ENCODE data around the gene BACE2. TPM values are rescaled to one million over a fixed set of nuclear protein-coding genes. Genes with fewer than 3 reads are reported as not detected.

BACE2 gene
- total RNA-seq, 1 experiment from 2014 or later, result 40.8 TPM

DNA sequence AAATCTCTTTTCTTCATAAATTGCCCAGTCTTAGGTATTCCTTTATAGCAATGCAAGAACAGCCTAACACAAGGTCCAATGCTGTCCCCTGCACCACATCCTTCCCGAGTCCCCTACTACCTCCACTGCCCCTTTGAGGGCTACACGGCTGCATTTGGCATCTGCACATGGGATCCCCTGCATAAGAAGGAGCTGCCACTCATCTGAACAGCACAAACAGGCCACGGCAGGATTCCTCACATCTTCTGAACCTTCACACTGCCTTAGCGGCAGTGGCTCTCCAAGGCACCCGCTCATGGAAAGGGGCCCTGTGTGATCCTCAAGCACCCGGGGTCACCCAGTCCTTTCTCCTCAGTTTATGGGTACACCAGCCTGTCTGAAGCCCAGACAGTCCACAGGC, 29.2 kb upstream of the BACE2 start:
- Histone ChIP-seq H4K20me1 (ENCODE audit: insufficient read depth) (no peaks in the 10 kb centered on the region), H3K9me2 (ENCODE audit: insufficient read depth) (no peaks in the 10 kb centered on the region), H3F3A (ENCODE audit: insufficient read depth, low read depth) (no peaks in the 10 kb centered on the region), H3K4me1 (replicated peaks; ENCODE audit: insufficient read depth) (no peaks in the 10 kb centered on the region), H3K27me3 (ENCODE audit: insufficient read depth, low read depth) (no peaks in the 10 kb centered on the region), H3K36me3 (ENCODE audit: low read depth) (no peaks in the 10 kb centered on the region), H3K27ac (no peak overlapping the region), H3K4me3 (no peak overlapping the region), H3K4me2 (no peak overlapping the region), H2AFZ (no peak overlapping the region), H3K79me2 (ENCODE audit: low read depth) (no peaks in the 10 kb centered on the region), H3K9me3 (ENCODE audit: insufficient read depth, low read depth) (no peaks in the 10 kb centered on the region)
- no peak for TF ChIP-seq EZH2 (IDR thresholded peaks at IDR 0.05; ENCODE audit: low read depth)
- TF ChIP-seq CTCF (conservative IDR thresholded peaks at IDR 0.05), result no peak
- ChIA-PET CTCF (no interaction called here), POLR2A (ENCODE audit: unreplicated experiment) (no interaction called here)
- no peak for DNase-seq
- intact Hi-C loops (cut with micrococcal nuclease; ENCODE audit: unreplicated experiment), result no loop called here
- no TSS peak for BruUV-seq (replicated peaks)

DNA sequence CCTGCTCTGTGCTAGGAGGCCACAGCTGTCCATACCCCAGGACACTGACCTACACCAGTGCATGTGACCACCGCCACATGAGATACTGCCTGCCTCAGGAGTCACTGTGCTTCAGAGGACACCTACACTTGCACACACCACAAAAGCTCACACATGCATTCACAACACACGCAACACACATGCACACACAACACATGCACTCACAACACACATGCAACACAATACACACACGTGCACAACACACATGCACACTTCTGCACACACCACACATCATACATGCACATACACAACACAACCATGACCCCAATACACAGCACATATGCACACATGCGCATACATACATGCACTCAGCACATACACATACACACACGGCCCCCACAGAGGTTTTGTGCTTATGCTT, 28.7 kb upstream of the BACE2 start:
- Histone ChIP-seq H3K9me3 (ENCODE audit: insufficient read depth, low read depth) (no peaks in the 10 kb centered on the region), H3K4me2 (no peak overlapping the region), H3K9me2 (ENCODE audit: insufficient read depth) (no peaks in the 10 kb centered on the region), H3K79me2 (ENCODE audit: low read depth) (no peaks in the 10 kb centered on the region), H3F3A (ENCODE audit: insufficient read depth, low read depth) (no peaks in the 10 kb centered on the region), H3K4me3 (no peak overlapping the region), H4K20me1 (ENCODE audit: insufficient read depth) (no peaks in the 10 kb centered on the region), H2AFZ (no peak overlapping the region), H3K27me3 (ENCODE audit: insufficient read depth, low read depth) (no peaks in the 10 kb centered on the region), H3K27ac (no peak overlapping the region), H3K4me1 (replicated peaks; ENCODE audit: insufficient read depth) (no peaks in the 10 kb centered on the region), H3K36me3 (ENCODE audit: low read depth) (no peaks in the 10 kb centered on the region)
- intact Hi-C loops (cut with micrococcal nuclease; ENCODE audit: unreplicated experiment), result no loop called here
- POLR2A ChIA-PET (ENCODE audit: unreplicated experiment), result no interaction called here
- BruUV-seq (replicated peaks), result no TSS peak
- CTCF ChIA-PET, result no interaction called here
- TF ChIP-seq CTCF (conservative IDR thresholded peaks at IDR 0.05) (no peak), EZH2 (IDR thresholded peaks at IDR 0.05; ENCODE audit: low read depth) (no peak)
- DNase-seq, result no peak

- no TSS peak for BruUV-seq (replicated peaks)
- no peaks in the 10 kb centered on the region for H3K79me2 ChIP-seq (ENCODE audit: low read depth)
- intact Hi-C loops (cut with micrococcal nuclease; ENCODE audit: unreplicated experiment), result no loop called here
- no peak overlapping the region for H3K4me2 ChIP-seq
- no peak overlapping the region for H3K4me3 ChIP-seq
- no peaks in the 10 kb centered on the region for H3K9me3 ChIP-seq (ENCODE audit: insufficient read depth, low read depth)
- H2AFZ ChIP-seq, result no peak overlapping the region
- H3K27me3 ChIP-seq (ENCODE audit: insufficient read depth, low read depth), result no peaks in the 10 kb centered on the region
- DNase-seq, result no peak
- no peaks in the 10 kb centered on the region for H3F3A ChIP-seq (ENCODE audit: insufficient read depth, low read depth)
- no peaks in the 10 kb centered on the region for H3K9me2 ChIP-seq (ENCODE audit: insufficient read depth)
- H3K4me1 ChIP-seq (replicated peaks; ENCODE audit: insufficient read depth), result no peaks in the 10 kb centered on the region
- ChIA-PET CTCF (no interaction called here), POLR2A (ENCODE audit: unreplicated experiment) (no interaction called here)
- H4K20me1 ChIP-seq (ENCODE audit: insufficient read depth), result no peaks in the 10 kb centered on the region
- no peaks in the 10 kb centered on the region for H3K36me3 ChIP-seq (ENCODE audit: low read depth)
- no peak overlapping the region for H3K27ac ChIP-seq
- TF ChIP-seq EZH2 (IDR thresholded peaks at IDR 0.05; ENCODE audit: low read depth), result no peak
- no peak for TF ChIP-seq CTCF (conservative IDR thresholded peaks at IDR 0.05)
Measured at GRCh38 chr21:41139951-41140350, 28.0 kb upstream of the BACE2 start.
